PC-3 (cell line): ENCODE results near the gene LRRC56. TPM values are rescaled to one million over a fixed set of nuclear protein-coding genes. Genes with fewer than 3 reads are reported as not detected.

Source experiments
- ATAC-seq: fragments of 200-7000 bp; cut with Tn5 transposase; 2 replicates; pipeline ENCODE4 v1.9.1; 2020; ENCODE audit warnings: mild to moderate bottlenecking, moderate library complexity
- BruUV-seq: library from RNA; stranded (reverse); fragments of 400-500 nt; replicated peaks from 2 replicates; lab custom pipeline; 2021; lab: Mats Ljungman, UMichigan
- CTCF ChIA-PET: fragments of 300-600 bp; sonication (Branson Sonifier 250); formaldehyde crosslinking; loops from one replicate; lab custom pipeline; 2022; ENCODE audit warnings: antibody characterized with exemption; lab: Charles Lee
- POLR2A ChIA-PET: fragments of 300-600 bp; sonication (Branson Sonifier 250); formaldehyde crosslinking; loops from one replicate; lab custom pipeline; 2022; ENCODE audit warnings: antibody characterized with exemption; ENCODE audit not compliant: unreplicated experiment; lab: Charles Lee
- DNase-seq: peaks from one replicate; pipeline ENCODE4 v3.0.0-alpha.2; 2015
- H2AFZ ChIP-seq: fragments of 300-600 bp; sonication (generic); 2 replicates; pipeline ENCODE4 v1.6.0; 2016; ENCODE audit warnings: antibody characterized with exemption, low read length
- H3F3A ChIP-seq: fragments of 300-600 bp; sonication (generic); one replicate; pipeline ENCODE4 v1.6.0; 2017; ENCODE audit warnings: antibody characterized with exemption, low read length, control low read depth, mild to moderate bottlenecking; ENCODE audit not compliant: unreplicated experiment
- H3K27ac ChIP-seq: fragments of 300-600 bp; sonication (generic); 2 replicates; pipeline ENCODE4 v1.5.1; 2016; ENCODE audit warnings: mild to moderate bottlenecking, low read length
- H3K27me3 ChIP-seq: fragments of 300-600 bp; sonication (generic); 2 replicates; pipeline ENCODE4 v1.6.1; 2016; ENCODE audit warnings: low read length, mixed read lengths
- H3K36me3 ChIP-seq: fragments of 300-600 bp; sonication (generic); 2 replicates; pipeline ENCODE4 v1.6.1; 2016; ENCODE audit warnings: low read depth, mixed run types, low read length, mixed read lengths
- H3K4me1 ChIP-seq: fragments of 300-600 bp; sonication (generic); 2 replicates; pipeline ENCODE4 v1.5.1; 2016; ENCODE audit warnings: low read length; ENCODE audit not compliant: insufficient read depth
- H3K4me2 ChIP-seq: fragments of 300-600 bp; sonication (generic); 2 replicates; pipeline ENCODE4 v1.6.0; 2016; ENCODE audit warnings: low read length
- H3K4me3 ChIP-seq: fragments of 300-600 bp; sonication (generic); 2 replicates; pipeline ENCODE4 v1.5.1; 2016; ENCODE audit warnings: mild to moderate bottlenecking, low read length, mixed read lengths
- H3K79me2 ChIP-seq: fragments of 300-600 bp; sonication (generic); 2 replicates; pipeline ENCODE4 v1.6.1; 2017; ENCODE audit warnings: low read length, mixed read lengths
- H3K9ac ChIP-seq: fragments of 300-600 bp; sonication (generic); 2 replicates; pipeline ENCODE4 v1.6.0; 2016; ENCODE audit warnings: mild to moderate bottlenecking, low read length
- H3K9me2 ChIP-seq: fragments of 300-600 bp; sonication (generic); replicated peaks from 2 replicates; pipeline ENCODE4 v1.6.1; 2016; ENCODE audit warnings: mixed run types, low read length, mixed read lengths
- H3K9me3 ChIP-seq: fragments of 300-600 bp; sonication (generic); 2 replicates; pipeline ENCODE4 v1.6.1; 2016; ENCODE audit warnings: low read length, mixed read lengths
- H4K20me1 ChIP-seq: fragments of 300-600 bp; sonication (generic); 2 replicates; pipeline ENCODE4 v1.6.1; 2016; ENCODE audit warnings: low read length, mixed read lengths
- EZH2 ChIP-seq: fragments of 300-600 bp; sonication (generic); IDR thresholded peaks from one replicate; pipeline ENCODE4 v1.6.1; 2017; ENCODE audit warnings: antibody characterized with exemption, mild to moderate bottlenecking, low read length; ENCODE audit not compliant: unreplicated experiment
- EZH2phosphoT487 ChIP-seq: fragments of 300-600 bp; sonication (generic); IDR thresholded peaks from 2 replicates; pipeline ENCODE4 v1.6.1; 2018; ENCODE audit warnings: mild to moderate bottlenecking, antibody characterized with exemption, low read length, borderline replicate concordance
- intact Hi-C: fragments of 100-400 bp; cut with micrococcal nuclease; formaldehyde crosslinking; loops from 2 replicates; pipeline ENCODE4 v1.9.0; 2023
- total RNA-seq: library from RNA; depleted of rRNA; stranded (reverse); fragments of >200 nt; gene quantifications from 2 replicates; pipeline ENCODE4 v1.2.3, GENCODE V29; 2014
- TF ChIP-seq, protein P1 (sequence below): fragments of 300-600 bp; sonication (generic); conservative IDR thresholded peaks from 2 replicates; pipeline ENCODE4 v1.5.1; 2017; ENCODE audit warnings: antibody characterized with exemption, low read depth, mild to moderate bottlenecking, low read length

LRRC56 gene
- total RNA-seq, 1 experiment from 2014 or later = 1.5 TPM

DNA sequence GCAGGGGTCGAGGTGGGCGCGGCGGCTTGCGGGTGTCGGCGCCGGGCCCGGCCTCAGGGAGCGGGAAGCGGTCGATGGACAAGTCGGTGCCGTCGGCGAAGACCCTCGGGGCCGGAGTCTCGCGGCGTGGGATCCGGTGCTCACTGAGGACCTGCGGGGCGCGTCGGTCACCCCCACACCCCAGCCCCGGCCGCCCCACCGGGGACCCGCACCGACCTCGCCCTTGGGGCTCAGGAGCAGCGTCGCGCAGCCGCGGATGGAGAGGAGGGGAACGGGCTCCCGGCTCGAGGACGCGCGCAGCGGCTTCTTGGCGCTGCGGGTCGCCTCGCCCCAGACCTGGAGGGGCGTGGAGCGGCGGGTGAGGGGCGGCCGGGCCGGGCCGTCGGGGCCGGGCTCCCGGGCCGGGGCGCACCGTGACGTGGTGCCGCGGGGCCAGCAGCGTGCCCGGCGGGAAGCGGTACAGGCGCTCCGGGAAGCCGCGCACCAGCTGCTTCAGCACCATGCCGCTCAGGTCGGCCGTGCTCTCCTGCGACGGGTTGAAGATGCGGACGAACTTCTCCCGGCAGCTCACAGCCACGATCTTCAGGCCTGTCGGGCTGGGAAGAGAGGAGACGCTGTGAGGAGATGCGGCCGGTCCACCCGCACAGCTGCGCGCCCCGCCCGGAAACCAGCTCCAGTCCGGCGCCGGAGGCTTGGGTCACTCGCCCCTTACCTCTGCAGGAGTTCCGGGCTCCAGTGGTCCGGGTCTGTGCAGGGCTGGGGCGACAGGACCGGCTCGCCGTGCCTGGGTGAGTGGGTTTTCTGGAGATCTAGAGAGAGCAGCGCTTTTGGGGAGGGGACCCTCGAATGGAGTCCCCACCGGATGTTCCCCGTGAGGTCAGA, 18.7 kb downstream of the LRRC56 start:
- peak overlapping the region; percentile 63 for H3K4me3 ChIP-seq
- H3K27me3 ChIP-seq = peaks cover 6% of the 10 kb centered on the region; the same call in 1 of the 2 replicates
- peak overlapping the region; percentile 85 for H3K4me2 ChIP-seq
- H3K4me1 ChIP-seq = peaks cover 6% of the 10 kb centered on the region
- H3K9ac ChIP-seq = no peak overlapping the region
- H4K20me1 ChIP-seq = no peaks in the 10 kb centered on the region
- no peaks in the 10 kb centered on the region for H3K9me3 ChIP-seq
- CTCF ChIA-PET = interaction anchor here (0.5 kb wide), 1 partner anchor 21 kb away, joined by 4 read pairs; no protein-coding TSS in a partner anchor
- no peaks in the 10 kb centered on the region for H3K9me2 ChIP-seq
- no peak for DNase-seq
- POLR2A ChIA-PET = no interaction called here
- no peak overlapping the region for H3K27ac ChIP-seq
- intact Hi-C loops = no loop called here
- H3K36me3 ChIP-seq = no peaks in the 10 kb centered on the region
- no peaks in the 10 kb centered on the region for H3F3A ChIP-seq
- BruUV-seq = no TSS peak
- no peaks in the 10 kb centered on the region for H3K79me2 ChIP-seq
- TF ChIP-seq EZH2phosphoT487 (no peak), EZH2 (peak; percentile 29)
- no peak overlapping the region for H2AFZ ChIP-seq
- no peak for ATAC-seq

DNA sequence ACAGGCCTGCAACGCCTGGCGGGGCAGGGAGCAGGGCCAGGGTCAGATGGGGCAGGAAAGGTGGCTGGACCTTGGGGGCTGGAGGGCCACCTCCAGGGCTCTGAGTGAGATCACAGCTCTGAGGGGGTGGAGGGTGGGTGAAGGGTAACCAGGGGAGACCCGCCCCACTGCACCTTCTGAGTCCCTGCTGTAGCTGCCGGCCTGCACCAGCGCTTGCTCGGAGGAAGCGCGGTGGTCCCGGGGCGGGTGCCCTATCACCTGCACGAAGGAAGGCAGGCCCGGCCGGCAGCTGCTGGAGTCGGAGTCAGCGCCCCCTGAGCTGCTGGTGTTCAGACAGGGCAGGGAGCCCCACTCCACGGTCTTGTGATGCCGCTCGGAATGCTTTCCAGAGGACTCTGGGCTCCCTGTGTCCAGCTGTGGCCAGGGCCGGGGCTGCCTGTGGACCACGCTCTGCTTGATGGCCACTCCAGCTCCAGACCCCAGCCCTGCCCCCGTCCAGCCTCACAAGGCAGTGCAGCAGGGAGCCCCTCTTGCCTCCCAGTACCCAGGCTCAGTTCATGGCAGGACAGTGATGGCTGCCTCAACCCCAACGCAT, 19.4 kb downstream of the LRRC56 start:
- no peak for DNase-seq
- CTCF ChIA-PET = no interaction called here
- ATAC-seq = no peak
- intact Hi-C loops = no loop called here
- no peaks in the 10 kb centered on the region for H4K20me1 ChIP-seq
- H3K4me3 ChIP-seq = no peak overlapping the region
- peaks cover 6% of the 10 kb centered on the region for H3K79me2 ChIP-seq
- no peak overlapping the region for H2AFZ ChIP-seq
- peaks cover 6% of the 10 kb centered on the region; the same call in 1 of the 2 replicates for H3K27me3 ChIP-seq
- H3K4me2 ChIP-seq = no peak overlapping the region
- no peaks in the 10 kb centered on the region for H3K9me3 ChIP-seq
- H3K27ac ChIP-seq = no peak overlapping the region
- TF ChIP-seq EZH2 = no peak
- no peak for TF ChIP-seq EZH2phosphoT487
- TF ChIP-seq, protein P1, sequence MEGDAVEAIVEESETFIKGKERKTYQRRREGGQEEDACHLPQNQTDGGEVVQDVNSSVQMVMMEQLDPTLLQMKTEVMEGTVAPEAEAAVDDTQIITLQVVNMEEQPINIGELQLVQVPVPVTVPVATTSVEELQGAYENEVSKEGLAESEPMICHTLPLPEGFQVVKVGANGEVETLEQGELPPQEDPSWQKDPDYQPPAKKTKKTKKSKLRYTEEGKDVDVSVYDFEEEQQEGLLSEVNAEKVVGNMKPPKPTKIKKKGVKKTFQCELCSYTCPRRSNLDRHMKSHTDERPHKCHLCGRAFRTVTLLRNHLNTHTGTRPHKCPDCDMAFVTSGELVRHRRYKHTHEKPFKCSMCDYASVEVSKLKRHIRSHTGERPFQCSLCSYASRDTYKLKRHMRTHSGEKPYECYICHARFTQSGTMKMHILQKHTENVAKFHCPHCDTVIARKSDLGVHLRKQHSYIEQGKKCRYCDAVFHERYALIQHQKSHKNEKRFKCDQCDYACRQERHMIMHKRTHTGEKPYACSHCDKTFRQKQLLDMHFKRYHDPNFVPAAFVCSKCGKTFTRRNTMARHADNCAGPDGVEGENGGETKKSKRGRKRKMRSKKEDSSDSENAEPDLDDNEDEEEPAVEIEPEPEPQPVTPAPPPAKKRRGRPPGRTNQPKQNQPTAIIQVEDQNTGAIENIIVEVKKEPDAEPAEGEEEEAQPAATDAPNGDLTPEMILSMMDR = no peak
- no peak overlapping the region for H3K9ac ChIP-seq
- no peaks in the 10 kb centered on the region for H3K36me3 ChIP-seq
- H3F3A ChIP-seq = no peaks in the 10 kb centered on the region
- no TSS peak for BruUV-seq
- no peaks in the 10 kb centered on the region for H3K9me2 ChIP-seq
- POLR2A ChIA-PET = no interaction called here
- H3K4me1 ChIP-seq = peaks cover 8% of the 10 kb centered on the region

DNA sequence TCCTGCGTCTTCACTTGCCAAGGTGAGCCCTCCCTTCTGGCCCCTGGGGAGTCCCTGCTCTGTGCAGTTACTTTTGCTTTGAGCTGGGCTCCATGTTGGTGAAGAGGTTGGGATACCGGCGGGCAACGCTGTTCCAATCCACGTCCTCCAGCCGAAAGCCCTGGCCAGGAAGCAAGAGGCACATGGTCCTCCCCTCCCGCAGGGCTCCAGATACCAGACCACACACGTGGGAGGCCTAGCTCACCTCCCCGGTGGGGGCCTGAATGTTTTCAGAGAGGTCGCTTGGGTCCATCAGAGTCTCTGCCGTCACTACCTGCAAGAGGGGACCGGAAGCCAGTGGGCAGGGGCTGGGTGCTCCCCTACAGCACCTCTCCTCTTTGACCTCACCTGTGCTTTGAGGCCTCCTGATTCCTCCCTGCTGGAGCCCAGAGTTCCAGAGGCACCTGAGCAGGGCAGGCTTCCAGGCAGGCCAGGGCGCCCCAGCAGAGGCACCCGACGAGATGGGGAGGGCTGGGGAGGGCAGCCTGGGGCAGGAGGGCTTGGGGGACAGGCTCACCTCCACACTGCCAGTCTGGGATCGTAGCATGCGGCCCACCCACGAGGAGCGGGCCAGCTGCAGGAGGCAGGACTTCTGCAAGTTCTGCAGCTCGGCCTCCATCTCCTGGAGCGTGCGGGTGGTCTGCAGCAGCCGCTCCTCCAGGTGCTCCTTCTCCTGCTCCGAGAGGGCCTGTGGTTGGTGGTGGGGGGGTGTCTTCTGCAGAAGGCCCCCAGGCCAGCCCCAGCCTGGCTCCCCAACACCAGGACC, 20.2 kb downstream of the LRRC56 start:
- ATAC-seq = no peak
- Histone ChIP-seq H4K20me1 (no peaks in the 10 kb centered on the region), H3K36me3 (no peaks in the 10 kb centered on the region), H3K9ac (no peak overlapping the region), H3K4me3 (no peak overlapping the region), H3K9me2 (no peaks in the 10 kb centered on the region), H3K4me2 (no peak overlapping the region), H3F3A (no peaks in the 10 kb centered on the region), H3K27ac (no peak overlapping the region), H2AFZ (no peak overlapping the region), H3K4me1 (peaks cover 14% of the 10 kb centered on the region), H3K79me2 (peaks cover 14% of the 10 kb centered on the region), H3K27me3 (peaks cover 6% of the 10 kb centered on the region; the same call in 1 of the 2 replicates), H3K9me3 (no peaks in the 10 kb centered on the region)
- DNase-seq = no peak
- intact Hi-C loops = no loop called here
- POLR2A ChIA-PET = no interaction called here
- TF ChIP-seq, protein P1 = no peak
- TF ChIP-seq EZH2 (no peak), EZH2phosphoT487 (no peak)
- CTCF ChIA-PET = no interaction called here
- BruUV-seq = no TSS peak
